ENCODE results near the gene GABPB1.

GRCh38 chr15:50350621-50351020 lies 4.4 kb downstream of the GABPB1 start:
- TF ChIP-seq CTCF (conservative IDR thresholded peaks at IDR 0.05; ENCODE audit: low read depth, low read length) = no peak
- TF ChIP-seq EZH2 (IDR thresholded peaks at IDR 0.05; ENCODE audit: borderline replicate concordance, low read depth, low read length, poor library complexity, severe bottlenecking) = no peak
